Ramos (cell line): ENCODE results near the gene TIMM22.
"Not testable (repeated sequence)": the region's sequence is repeated elsewhere in the genome, so short reads cannot be mapped to it uniquely, and the experiment has no call there.

Experiments used
- in situ Hi-C: fragments of 300-500 bp; cut with MboI; formaldehyde crosslinking; loops from one replicate; pipeline ENCODE4 v1.14.3; 2022; ENCODE audit warnings: low sequenced_read_pairs; ENCODE audit not compliant: unreplicated experiment

The TIMM22 gene

DNA sequence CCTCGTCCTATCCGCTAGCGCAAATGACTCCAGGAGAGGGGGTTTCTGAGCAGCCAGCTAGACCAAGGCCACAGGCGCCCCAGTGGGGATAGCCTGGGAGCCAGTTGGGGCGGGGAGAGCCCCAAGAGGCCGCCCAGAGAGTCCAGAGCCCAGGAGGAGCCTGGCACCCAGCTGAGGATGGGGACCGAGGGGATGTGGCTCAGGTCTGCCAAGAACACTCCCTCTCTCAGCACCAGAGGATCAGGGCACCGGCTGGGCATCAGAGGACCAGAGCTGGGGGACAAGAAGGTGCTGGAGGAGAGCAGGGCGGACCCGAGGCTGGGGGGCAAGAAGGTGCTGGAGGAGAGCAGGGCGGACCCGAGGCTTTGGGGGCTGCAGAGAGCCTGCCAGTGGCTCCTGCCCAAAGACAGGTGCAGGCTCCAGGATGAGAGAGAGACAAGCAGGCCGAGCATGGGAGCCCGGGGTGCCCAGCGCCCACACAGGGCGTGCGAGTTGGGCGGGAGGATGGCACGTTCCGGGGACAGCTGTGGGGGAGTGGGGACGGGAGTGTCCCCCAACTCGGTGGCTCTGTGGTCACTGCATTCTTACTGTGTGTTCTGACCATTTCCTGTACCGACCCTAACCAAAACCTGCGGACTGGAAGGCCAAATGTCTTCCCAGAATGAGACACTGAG, 39.4 kb downstream of the TIMM22 start:
- in situ Hi-C loops = no loop called here

DNA sequence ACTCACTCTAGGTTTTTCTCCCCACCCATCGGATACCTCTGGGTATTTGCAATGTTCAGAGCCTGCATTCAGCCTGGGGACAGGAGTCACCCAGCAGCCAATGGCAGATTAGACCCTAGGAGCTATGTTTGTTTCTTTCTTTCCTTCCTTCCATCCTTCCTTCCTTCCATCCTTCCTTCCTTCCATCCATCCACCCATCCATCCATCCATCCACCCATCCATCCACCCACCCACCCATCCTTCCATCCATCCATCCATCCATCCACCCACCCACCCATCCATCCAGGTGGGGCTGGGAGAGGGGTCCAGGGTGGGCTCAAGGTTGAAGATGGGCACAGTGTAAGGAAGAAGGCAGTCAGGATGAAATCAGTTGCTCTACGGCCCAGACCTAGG, 39.9 kb downstream of the TIMM22 start:
- in situ Hi-C loops = no loop called here

DNA sequence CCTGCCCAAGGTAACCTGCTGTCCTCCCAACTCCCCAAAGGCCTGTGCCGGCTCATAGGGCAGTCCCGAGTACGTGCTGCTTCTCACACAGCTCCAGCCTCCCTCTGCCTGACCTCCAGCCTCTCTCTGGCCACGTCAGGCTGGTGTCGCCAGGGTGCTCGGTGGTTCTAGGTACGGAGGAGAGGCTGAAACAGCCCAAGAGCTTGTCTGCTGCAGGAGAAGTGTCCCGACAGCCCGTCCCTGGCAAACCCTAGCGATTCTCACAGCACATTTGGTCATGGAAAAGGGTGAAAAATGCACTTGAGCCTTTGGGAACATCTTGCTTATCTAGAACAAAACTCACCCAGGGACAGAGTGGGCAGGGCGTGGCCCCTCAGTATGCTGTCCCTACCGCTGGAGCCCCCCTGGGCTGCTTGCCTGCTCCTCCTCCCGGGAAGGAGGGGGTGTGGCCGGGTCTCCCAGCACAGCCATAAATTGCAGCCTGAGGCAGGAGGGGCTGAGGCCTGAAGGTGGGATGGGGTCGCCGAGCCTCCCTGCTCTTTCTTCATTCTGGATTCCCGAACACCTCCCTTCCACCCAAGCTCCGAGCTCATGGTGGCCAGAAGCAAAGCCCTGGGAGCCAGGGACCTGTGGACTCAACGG, 40.4 kb downstream of the TIMM22 start:
- in situ Hi-C loops = no loop called here

DNA sequence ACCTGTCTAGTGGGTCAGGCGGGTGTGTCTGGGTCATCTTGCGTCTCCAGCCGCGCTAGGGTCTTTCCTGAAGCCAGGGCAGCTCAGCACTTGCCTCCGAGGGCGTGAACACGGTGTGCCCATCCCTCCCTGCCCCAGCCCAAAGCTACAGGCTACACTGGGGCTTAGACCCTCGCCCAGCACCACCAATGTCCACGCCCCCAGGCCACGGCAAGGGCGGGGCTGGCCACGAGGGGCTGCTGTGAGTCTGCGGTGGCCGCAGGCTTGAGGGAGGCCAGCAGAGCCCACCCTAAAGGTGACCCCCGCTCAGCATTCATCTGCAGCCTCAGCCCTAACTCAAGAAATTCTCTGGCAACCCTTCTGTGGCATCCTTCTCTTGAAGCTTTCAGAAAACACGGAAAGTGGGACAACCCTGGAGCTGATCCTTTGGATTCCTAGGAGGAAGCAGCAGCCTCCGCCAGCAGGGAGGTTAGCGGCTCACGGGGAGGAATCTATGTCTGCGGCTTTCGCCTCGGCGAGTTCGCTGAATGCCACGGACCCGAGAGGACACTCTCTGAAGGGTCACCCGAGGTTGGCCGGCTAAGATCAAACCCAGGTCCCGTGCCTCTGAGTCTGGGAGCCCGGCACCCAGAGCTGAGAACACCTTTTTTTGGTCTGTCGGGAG, 41.7 kb downstream of the TIMM22 start:
- in situ Hi-C loops = no loop called here

DNA sequence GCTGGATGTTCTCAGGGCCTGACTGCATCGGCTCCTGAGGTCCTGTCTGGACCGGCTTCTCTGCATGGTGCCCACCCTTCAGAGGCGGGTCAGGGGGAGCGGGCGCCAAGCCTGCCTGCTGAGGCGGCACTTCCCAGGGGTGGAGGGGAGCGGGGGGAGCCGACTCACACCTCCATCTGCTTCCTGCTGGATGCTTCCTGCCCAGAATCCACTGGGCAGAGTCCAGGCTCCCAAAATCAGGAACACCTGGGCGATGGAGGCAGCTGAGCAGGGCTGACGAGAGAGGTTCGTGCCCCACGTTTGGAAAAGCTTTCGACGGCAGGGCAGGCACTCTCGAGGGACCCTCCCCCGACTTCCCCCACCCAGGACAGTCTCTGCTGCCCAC, 42.2 kb downstream of the TIMM22 start:
- in situ Hi-C loops = no loop called here

DNA sequence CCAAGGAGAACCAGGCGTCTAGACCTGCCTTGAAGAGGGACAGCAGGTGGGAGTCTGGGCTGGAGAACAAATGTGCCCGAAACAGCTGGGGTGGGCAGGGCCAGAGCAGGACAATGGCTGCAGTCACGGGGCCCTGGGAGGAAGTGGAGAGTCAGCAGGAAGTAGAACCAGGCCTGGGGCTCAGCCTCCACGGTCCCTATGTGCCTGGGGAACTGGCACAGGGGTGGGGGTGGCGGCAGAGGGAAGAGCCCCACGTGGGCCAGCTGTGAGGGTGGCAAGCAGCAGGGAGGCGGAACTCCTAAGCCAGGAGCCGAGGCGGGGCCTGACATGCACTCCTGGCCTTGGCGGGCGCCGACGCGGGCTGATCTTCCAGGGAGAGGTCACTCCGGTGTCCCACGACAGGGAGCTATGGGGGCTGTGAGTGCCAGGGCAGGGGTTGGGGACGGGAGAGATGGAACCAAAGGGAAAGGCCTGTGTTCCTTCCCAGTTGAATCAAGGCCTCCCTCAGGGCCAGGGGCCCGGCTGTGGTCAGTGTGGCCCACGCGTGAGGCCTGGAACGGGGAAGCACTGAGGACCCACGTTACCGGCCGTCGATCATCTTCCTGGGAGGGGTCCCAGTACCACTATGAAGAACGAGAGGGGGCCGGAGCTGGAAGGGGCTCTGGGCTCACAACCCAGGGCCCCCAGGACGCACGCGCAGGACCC, 42.7 kb downstream of the TIMM22 start:
- in situ Hi-C loops = no loop called here

DNA sequence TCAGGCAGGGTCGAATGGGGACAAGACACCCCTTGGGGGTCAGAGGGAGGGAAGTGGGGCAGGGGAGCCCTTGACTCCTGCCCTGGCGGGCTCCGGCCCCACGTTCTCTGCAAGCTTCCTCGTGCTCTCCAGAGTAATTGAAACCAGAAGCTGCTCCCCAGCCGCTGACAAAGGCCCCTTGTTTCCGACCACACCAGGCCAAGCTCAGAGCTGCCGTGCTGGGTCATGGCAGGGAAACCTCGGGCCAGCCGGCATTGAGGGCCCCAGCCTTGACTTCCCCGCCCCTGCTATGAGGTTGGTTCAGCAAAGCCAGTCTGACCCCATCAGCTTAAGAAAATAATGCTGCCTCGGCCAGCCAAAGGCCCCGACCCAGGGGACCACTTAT, 43.3 kb downstream of the TIMM22 start:
- in situ Hi-C loops = no loop called here

DNA sequence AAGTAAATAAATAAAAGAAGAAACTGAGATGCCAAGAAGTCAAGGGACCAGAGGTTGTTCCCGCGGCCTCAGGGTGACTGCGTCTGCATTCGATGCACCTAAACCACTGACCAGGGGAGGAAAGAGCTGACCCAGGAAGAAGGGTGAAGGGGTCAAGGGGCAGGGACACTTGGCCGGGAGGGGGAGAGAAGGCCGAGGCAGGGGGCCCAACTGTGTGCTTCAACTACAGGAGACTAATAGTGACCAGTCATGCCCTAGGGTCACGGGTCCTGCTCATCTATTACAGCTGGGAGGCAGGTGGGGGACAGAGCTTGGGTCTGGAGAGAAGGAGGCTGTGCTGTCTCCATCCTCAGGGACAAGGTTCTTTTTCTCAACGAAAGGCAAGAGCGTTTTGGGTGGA, 44.8 kb downstream of the TIMM22 start:
- in situ Hi-C loops = no loop called here

DNA sequence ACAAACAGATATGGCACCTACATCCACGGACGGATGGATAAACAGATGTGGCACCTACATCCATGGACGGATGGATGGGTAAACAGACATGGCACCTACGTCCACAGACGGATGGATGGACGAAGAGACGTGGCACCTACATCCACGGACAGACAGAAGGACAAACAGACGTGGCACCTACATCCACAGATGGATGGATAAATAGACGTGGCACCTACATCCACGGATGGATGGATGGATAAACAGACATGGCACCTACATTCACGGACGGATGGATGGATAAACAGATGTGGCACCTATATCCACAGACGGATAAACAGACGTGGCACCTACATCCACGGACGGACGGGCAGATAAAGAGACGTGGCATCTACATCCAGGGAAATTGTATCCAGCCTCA, 45.6 kb downstream of the TIMM22 start:
- in situ Hi-C loops = no loop called here

DNA sequence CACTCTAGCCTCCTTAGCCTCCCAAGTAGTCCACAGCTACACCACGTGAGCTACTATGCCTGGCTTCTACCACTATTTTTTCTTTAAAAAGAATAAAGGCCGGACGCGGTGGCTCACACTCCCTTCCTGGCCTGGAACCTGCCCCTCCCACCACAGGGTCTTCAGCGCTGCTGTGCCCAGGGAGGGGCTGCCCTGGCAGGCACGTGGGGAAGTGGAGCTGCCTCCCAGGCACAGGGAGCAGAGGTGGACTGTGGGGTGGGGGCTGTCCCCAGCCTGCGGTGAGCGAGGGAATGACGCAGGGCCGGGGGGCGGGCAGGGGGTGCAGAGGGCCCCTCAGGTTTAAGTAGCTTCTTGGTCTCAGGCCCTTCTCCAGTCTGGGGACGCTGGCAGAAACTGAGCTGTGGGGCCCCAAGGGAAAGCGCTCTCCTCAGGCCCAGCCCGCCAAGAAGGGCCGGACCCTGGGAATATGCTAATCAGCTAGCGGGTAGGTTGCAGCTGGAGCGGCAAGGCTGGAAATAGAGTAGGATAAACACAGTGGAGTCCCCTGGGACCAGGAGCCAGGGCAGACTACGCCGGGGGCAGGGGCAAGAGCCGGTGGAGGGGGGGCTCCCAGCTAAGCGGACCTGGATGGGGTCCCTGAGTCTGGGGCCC, 46.8 kb downstream of the TIMM22 start:
- in situ Hi-C loops = no loop called here

DNA sequence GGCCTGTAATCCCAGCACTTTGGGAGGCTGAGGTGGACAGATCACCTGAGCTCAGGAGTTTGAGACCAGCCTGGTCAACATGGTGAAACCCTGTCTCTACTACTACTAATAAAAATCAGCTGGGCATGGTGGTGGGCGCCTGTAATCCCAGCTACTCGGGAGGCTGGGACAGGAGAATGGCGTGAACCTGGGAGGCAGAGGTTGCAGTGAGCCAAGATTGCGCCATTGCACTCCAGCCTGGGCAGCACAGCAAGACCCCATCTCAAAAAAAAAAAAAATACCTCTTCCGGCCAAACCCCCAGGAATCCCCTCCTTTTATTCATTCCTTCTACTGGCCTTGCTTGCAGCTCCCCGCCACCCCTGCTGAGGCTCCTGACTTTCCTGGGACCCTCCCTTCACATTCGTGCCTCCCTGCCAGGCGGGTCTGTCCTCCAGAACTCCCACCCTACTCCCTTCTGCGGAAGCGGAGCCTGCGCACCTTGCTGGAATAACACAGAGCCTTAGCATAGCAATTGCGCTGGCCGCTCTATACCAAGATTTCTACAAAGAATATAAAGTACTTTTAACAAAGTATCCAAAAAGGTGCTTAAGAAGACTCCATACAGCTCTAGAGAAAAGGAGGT, 47.6 kb downstream of the TIMM22 start:
- in situ Hi-C loops = not testable (repeated sequence)

DNA sequence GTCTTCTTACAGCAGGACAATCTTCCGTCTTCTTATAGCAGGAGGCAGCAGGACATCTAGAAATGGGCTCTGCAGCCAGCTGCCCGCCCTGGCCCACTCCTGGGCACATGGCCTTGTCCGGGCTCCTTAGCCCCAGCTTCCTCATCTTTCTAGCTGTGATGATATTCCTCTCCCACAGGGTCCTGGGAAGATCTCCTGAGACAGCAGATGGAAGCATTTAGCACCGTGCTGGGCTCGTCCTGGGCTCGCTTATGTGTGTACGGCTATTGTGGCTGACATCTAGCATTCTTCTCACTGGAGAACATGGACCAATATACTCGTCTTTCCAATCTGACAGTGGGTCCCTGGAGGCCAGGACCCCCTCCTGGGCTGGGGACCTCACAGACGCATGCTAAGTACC, 48.5 kb downstream of the TIMM22 start:
- in situ Hi-C loops = no loop called here

DNA sequence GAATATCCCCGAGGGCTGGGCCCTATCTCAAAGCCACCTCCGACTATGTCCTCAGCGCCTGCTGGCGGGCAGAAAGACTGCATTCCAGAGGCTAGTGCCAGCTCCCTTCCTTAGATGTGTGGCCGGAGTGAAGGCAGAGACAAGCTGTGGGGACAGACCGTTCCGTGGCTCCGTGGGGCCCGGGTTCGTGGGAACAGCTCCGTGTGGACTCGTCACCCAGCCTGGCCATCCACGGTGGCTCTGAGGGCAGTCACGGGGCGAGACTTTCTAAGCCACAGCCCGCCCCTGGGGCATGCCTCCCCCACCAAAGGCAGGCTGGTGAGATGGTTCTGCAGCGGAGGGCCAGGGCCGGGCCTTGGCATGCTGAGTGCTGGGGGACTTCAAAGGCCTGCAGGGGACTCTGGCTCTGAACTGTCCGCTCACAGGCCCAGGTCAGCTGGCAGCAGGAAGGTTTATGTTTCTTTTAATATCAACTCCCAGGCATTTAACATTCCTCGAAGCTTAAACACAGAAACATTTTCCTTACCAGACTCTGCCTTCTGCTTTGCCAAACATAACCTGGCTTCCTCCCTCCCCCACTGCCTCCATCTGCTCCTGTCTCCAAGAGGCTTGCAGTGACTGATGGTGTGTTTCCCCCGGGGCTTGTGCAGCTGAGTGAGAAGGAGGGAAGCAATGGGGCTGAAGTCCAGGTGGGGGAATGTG, 50.4 kb downstream of the TIMM22 start:
- in situ Hi-C loops = no loop called here

DNA sequence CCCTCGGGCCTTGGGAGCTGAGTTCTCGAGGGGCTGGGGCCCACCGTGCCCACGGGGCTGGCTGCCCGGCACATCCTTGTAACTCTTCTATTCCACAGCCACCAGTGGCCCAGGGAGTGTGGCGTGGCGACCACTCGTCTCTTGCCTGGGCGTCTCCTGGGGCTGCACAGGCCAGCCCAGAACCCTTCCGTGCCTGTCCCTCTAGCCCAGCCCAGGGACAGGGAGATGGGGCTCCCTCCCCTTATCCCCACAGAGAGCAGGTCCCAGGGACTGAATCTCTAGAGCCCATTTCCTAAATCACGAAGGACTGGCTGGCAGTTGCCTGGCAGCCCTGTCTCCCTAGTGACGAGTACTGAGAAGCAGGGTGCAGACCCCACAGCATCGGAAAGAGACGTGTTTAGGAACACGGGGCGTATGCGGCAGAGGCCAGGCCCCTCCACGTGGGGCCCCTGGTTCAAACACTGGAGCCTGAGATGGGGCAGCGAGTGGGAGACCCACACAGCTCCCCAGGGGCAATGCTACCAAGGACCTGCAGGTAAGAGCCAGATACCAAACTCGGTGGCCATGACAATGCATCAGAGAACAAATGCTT, 51.0 kb downstream of the TIMM22 start:
- in situ Hi-C loops = no loop called here

DNA sequence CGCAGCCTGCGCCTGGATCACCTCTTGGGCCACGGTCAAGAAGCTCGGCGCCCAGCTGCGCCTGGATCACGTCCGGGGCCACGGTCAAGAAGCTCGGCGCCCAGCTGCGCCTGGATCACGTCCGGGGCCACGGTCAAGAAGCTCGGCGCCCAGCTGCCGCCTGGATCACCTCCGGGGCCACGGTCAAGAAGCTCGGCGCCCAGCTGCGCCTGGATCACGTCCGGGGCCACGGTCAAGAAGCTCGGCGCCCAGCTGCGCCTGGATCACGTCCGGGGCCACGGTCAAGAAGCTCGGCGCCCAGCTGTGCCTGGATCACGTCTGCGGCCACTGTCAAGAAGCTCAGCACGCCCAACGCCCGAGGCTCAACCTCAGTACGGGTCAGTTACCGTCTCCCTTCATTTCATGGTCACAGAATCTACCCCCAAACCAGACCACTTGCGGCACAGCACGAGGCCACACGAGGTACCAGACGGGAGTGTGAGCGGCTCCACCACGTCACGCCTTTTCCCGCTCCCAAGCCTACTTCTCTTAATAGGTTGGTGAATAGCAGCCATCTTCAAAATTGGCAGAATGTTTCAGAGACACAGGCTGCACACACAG, 51.7 kb downstream of the TIMM22 start:
- in situ Hi-C loops = not testable (repeated sequence)

DNA sequence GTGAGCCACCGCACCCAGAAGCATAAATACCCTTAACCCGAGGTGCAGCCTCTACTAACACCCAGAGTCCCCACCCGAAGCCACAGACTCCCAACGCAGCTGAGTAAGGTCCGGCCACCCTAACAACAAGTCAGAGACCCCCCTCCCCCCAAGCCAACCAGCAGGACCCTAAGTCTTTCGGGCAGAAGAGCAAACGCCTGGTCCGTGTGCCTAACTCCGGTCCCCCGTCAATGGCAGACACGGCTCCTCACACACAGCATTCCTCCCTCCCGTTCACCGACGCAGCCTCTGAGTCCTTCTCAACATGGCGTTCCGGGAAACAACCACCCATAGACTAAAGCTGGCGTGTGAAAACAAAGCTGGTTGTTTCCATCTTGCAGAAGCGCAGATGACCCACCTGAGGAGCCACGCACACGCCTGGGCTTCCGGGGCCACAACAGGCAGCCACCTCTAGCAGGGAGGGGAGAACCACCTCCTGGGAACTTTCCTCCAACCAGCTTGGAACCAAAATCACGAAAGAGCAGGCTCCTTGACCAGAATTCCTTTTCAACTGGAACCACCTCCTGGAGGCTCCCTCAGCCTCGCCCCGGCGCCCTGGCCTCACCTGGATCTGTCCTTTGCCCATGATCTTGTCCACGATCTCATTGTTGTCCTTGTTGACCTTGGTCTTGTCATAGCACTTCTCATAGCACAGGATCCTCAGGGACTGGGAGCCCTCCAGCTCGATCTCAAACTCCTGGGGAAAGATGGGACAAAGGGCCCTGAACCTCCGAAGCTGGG, 52.7 kb downstream of the TIMM22 start:
- in situ Hi-C loops = no loop called here

DNA sequence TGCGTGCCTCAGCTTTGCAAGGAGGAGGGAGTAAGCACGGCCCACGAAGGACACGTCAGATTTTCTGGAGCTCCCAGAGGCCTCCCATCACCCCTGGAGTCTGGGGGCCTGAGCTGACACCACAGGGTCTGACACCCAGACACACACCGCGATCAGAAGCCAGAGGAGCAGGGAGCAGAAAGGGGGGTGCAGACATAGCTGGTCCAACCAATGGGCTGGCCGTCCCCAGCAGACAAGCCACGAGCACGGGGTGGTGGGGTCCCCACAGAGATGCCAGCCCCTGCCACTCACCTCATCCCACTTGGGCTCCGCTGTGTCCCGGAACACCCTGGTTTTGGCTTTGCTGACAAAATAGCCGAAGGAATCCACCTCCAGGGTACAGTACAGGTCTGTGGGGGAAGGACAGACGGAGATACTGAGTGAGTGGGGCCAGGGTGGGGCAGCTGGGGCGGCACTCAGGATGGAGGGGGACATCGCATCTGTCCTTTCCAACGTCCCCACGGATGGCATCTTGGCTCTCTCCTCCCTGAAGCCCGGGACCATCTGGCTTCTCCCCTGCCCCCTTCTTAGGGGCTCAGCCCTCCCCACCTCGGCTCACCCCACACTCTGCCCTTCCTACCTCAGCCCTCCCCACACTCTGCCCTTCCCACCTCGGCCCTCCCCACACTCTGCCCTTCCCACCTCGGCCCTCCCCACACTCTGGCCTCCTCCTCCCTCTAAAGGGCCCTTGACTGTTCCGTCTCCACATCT, 53.5 kb downstream of the TIMM22 start:
- in situ Hi-C loops = no loop called here
